ENCODE measurements around the gene ARG2. TPM values are rescaled to one million over a fixed set of nuclear protein-coding genes. Genes with fewer than 3 reads are reported as not detected.
A peak's percentile ranks its signal among the peaks of the same experiment; 100 is the strongest.

ARG2 gene
- total RNA-seq, 4 donors from 2014 or later = 0.51 to 3.7 (median 2.8) TPM; not detected in 1

- no peaks in the 10 kb centered on the region for H3K27me3 ChIP-seq
Measured at GRCh38 chr14:67609642-67610310, 9.9 kb upstream of the ARG2 start.

GRCh38 chr14:67610491-67610890 lies 9.2 kb upstream of the ARG2 start:
- no peaks in the 10 kb centered on the region for H3K4me1 ChIP-seq
- H3K36me3 ChIP-seq = no peaks in the 10 kb centered on the region
- TF ChIP-seq CTCF (IDR thresholded peaks at IDR 0.05) (no peak), POLR2A (IDR thresholded peaks at IDR 0.05) (no peak)
- no peaks in the 10 kb centered on the region for H3K9me3 ChIP-seq
- no peak overlapping the region for H3K4me3 ChIP-seq
- intact Hi-C loops (cut with DNase I; ENCODE audit: low total_unique reads) = no loop called here
- no peak for DNase-seq
- H3K27me3 ChIP-seq = no peaks in the 10 kb centered on the region
- H3K27ac ChIP-seq = no peak overlapping the region

More at GRCh38 chr14:67609642-67610310, 9.9 kb upstream of the ARG2 start:
- Histone ChIP-seq H3K9me3 (no peaks in the 10 kb centered on the region), H3K36me3 (no peaks in the 10 kb centered on the region), H3K4me1 (no peaks in the 10 kb centered on the region), H3K27ac (no peak overlapping the region), H3K4me3 (no peak overlapping the region)
- no peak for TF ChIP-seq POLR2A (IDR thresholded peaks at IDR 0.05)
- TF ChIP-seq CTCF (IDR thresholded peaks at IDR 0.05) = no peak
- intact Hi-C loops (cut with DNase I; ENCODE audit: low total_unique reads) = no loop called here
- no peak for DNase-seq

- H3K27me3 ChIP-seq = no peaks in the 10 kb centered on the region
- no peaks in the 10 kb centered on the region for H3K36me3 ChIP-seq
- H3K27ac ChIP-seq = peak overlapping the region; percentile 77 to 82
- DNase-seq = peak in 1 of 2 donors; percentile 17
- intact Hi-C loops (cut with DNase I; ENCODE audit: low total_unique reads) = no loop called here
- TF ChIP-seq CTCF (IDR thresholded peaks at IDR 0.05) (peak; percentile 54 to 71 (median 65)), POLR2A (IDR thresholded peaks at IDR 0.05) (no peak)
- no peaks in the 10 kb centered on the region for H3K9me3 ChIP-seq
- H3K4me1 ChIP-seq = no peaks in the 10 kb centered on the region
- H3K4me3 ChIP-seq = no peak overlapping the region
Measured at GRCh38 chr14:67618617-67619063, 1.1 kb upstream of the ARG2 start.

GRCh38 chr14:67620217-67620785 lies 581 bp downstream of the ARG2 start:
- DNase-seq = peak; percentile 19 to 38
- Histone ChIP-seq H3K27me3 (no peaks in the 10 kb centered on the region), H3K4me3 (peak overlapping the region; percentile 62 to 70), H3K9me3 (no peaks in the 10 kb centered on the region), H3K4me1 (no peaks in the 10 kb centered on the region), H3K36me3 (no peaks in the 10 kb centered on the region), H3K27ac (peak overlapping the region; percentile 77 to 82)
- intact Hi-C loops (cut with DNase I; ENCODE audit: low total_unique reads) = no loop called here
- TF ChIP-seq CTCF (IDR thresholded peaks at IDR 0.05) = no peak
- no peak for TF ChIP-seq POLR2A (IDR thresholded peaks at IDR 0.05)

GRCh38 chr14:67622675-67623074 lies 3.0 kb downstream of the ARG2 start:
- intact Hi-C loops (cut with DNase I; ENCODE audit: low total_unique reads) = no loop called here
- Histone ChIP-seq H3K27ac (peak overlapping the region; percentile 2 to 55), H3K27me3 (no peaks in the 10 kb centered on the region), H3K36me3 (no peaks in the 10 kb centered on the region), H3K4me1 (no peaks in the 10 kb centered on the region), H3K9me3 (no peaks in the 10 kb centered on the region), H3K4me3 (no peak overlapping the region)
- DNase-seq = peak in 1 of 2 donors; percentile 56
- TF ChIP-seq POLR2A (IDR thresholded peaks at IDR 0.05) (no peak), CTCF (IDR thresholded peaks at IDR 0.05) (no peak)

Measured in uterus (tissue), 4 donors.